MCF 10A (cell line): ENCODE data around the gene QRFPR. TPM values are rescaled to one million over a fixed set of nuclear protein-coding genes. Genes with fewer than 3 reads are reported as not detected.

Experiments used
- BruUV-seq: library from RNA; stranded (reverse); fragments of 400-500 nt; replicated peaks from 2 replicates; lab custom pipeline; 2021; lab: Mats Ljungman, UMichigan
- CTCF ChIA-PET: fragments of 300-600 bp; sonication (Branson Sonifier 250); formaldehyde crosslinking; extraction: SDS; loops from one replicate; lab custom pipeline; 2021; ENCODE audit warnings: antibody characterized with exemption, inconsistent platforms; lab: Yijun Ruan, JAX
- POLR2A ChIA-PET: fragments of 300-600, 350-650 bp; sonication (Branson Sonifier 250); formaldehyde crosslinking; extraction: SDS; loops from one replicate; lab custom pipeline; 2020; ENCODE audit warnings: antibody characterized with exemption, inconsistent platforms; lab: Yijun Ruan, JAX
- DNase-seq: peaks from one replicate; pipeline ENCODE4 v3.0.0-alpha.2; 2018; ENCODE audit not compliant: unreplicated experiment
- H3K27ac Mint-ChIP-seq: one replicate; pipeline ENCODE4 v1.8.0; 2022; ENCODE audit warnings: mild to moderate bottlenecking, low read depth, mixed read lengths; ENCODE audit not compliant: unreplicated experiment
- H3K27me3 Mint-ChIP-seq: one replicate; pipeline ENCODE4 v1.8.0; 2022; ENCODE audit warnings: mixed read lengths; ENCODE audit not compliant: insufficient read depth, unreplicated experiment
- H3K36me3 Mint-ChIP-seq: one replicate; pipeline ENCODE4 v1.8.0; 2022; ENCODE audit warnings: mild to moderate bottlenecking, moderate library complexity, mixed read lengths; ENCODE audit not compliant: insufficient read depth, unreplicated experiment
- H3K4me1 Mint-ChIP-seq: one replicate; pipeline ENCODE4 v1.8.0; 2022; ENCODE audit warnings: mixed read lengths; ENCODE audit not compliant: insufficient read depth, unreplicated experiment
- H3K4me3 Mint-ChIP-seq: one replicate; pipeline ENCODE4 v1.8.0; 2022; ENCODE audit warnings: mild to moderate bottlenecking, moderate library complexity, mixed read lengths; ENCODE audit not compliant: unreplicated experiment
- H3K9me3 Mint-ChIP-seq: one replicate; pipeline ENCODE4 v1.8.0; 2022; ENCODE audit warnings: mixed read lengths; ENCODE audit not compliant: unreplicated experiment
- CTCF ChIP-seq: fragments of 200-600 bp; IDR thresholded peaks from one replicate; pipeline ENCODE4 v1.8.0; 2022; ENCODE audit warnings: antibody characterized with exemption, mild to moderate bottlenecking; ENCODE audit not compliant: unreplicated experiment
- intact Hi-C: fragments of 100-400 bp; cut with micrococcal nuclease; formaldehyde crosslinking; loops from 2 replicates; pipeline ENCODE4 v1.14.1; 2022
- total RNA-seq: library from RNA; stranded (reverse); gene quantifications from 2 replicates; pipeline ENCODE4 v1.2.3, GENCODE V29; 2022

Gene QRFPR
- total RNA-seq, 1 experiment from 2014 or later, result 8.4 TPM

DNA sequence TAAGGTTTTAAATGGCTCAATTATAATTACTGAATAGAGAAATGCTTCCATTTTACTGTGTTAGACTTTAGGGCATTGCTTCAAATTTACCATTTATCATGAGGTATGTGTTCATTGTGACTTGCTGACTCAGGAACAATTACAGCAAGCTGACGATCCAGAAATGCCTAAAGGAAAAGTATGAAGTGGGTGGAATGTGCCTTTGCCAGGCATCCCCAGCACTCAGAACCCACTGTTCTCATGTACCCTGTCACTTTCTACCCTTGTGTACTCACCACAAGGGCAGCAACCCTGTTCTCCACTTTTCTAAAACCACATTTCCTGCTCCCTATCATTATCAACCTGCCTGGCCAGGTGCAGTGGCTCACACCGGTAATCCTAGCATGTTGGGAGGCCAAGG lies 41.5 kb downstream of the QRFPR start:
- Mint-ChIP-seq H3K27ac (no peak overlapping the region), H3K27me3 (no peaks in the 10 kb centered on the region), H3K9me3 (peaks cover 6% of the 10 kb centered on the region), H3K36me3 (peaks cover 10% of the 10 kb centered on the region), H3K4me3 (no peak overlapping the region), H3K4me1 (peaks cover 9% of the 10 kb centered on the region)
- DNase-seq, result no peak
- TF ChIP-seq CTCF, result no peak
- POLR2A ChIA-PET, result interaction anchor here (0.5 to 2.0 kb wide), 2 partner anchors 42 to 932 kb away, joined by 4 to 5 read pairs; partner anchors contain the start of gene QRFPR
- CTCF ChIA-PET, result interaction anchor here (0.7 to 3.6 kb wide), 2 partner anchors 31 to 147 kb away, joined by 3 to 9 read pairs; no protein-coding TSS in a partner anchor
- no TSS peak for BruUV-seq
- intact Hi-C loops, result no loop called here

DNA sequence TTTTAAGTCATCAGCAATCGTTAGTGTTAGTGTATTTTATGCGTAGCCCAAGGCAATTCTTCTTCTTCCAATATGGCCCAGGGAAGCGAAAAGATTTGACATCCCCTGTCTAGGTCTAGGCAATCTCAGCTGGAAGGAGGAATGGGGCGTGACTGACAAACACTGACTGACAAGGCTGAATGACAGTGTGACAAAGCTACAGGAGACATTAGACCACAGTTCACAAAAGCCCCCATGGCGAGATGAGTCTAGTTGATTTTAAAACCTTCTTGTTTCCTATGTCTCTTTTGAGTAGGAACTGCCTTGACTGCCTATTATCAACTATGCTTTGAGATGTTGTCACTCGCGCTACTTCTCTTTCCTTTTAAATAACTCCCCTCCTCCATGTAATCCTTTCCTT lies 42.3 kb downstream of the QRFPR start:
- CTCF ChIA-PET, result interaction anchor here (0.5 to 3.6 kb wide), 5 partner anchors 27 to 146 kb away, joined by 3 to 9 read pairs (median 3); no protein-coding TSS in a partner anchor
- no peak for TF ChIP-seq CTCF
- H3K36me3 Mint-ChIP-seq, result peaks cover 10% of the 10 kb centered on the region
- H3K27ac Mint-ChIP-seq, result no peak overlapping the region
- intact Hi-C loops, result no loop called here
- peaks cover 6% of the 10 kb centered on the region for H3K9me3 Mint-ChIP-seq
- POLR2A ChIA-PET, result interaction anchor here (0.7 to 2.0 kb wide), 2 partner anchors 10 to 42 kb away, joined by 3 to 5 read pairs; partner anchors contain the start of gene QRFPR
- peaks cover 9% of the 10 kb centered on the region for H3K4me1 Mint-ChIP-seq
- no peaks in the 10 kb centered on the region for H3K27me3 Mint-ChIP-seq
- no peak for DNase-seq
- H3K4me3 Mint-ChIP-seq, result no peak overlapping the region
- no TSS peak for BruUV-seq

DNA sequence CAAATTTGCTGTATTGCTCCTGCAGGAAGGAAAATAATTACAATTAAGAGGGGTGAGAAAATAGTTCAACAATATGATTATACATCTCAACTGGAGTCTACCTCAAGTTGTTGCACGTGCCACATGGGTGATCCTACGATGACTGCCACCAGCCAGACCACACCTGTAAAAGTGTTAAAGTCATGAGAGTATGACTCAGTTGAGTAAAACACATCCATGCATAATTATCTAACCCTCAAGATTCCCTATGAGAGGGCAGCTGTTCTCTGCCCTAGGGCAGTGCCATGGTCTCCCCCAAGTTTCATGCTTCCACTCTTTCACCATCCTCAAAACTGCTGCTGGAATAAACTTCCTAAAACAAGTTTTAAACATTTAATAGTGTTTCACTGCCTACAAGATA lies 44.1 kb downstream of the QRFPR start:
- ChIA-PET POLR2A (no interaction called here), CTCF (interaction anchor here (0.5 to 3.6 kb wide), 4 partner anchors 29 to 920 kb away, joined by 3 to 9 read pairs (median 4); no protein-coding TSS in a partner anchor)
- Mint-ChIP-seq H3K36me3 (peaks cover 10% of the 10 kb centered on the region), H3K4me1 (peaks cover 9% of the 10 kb centered on the region), H3K9me3 (peaks cover 6% of the 10 kb centered on the region), H3K27me3 (no peaks in the 10 kb centered on the region), H3K27ac (no peak overlapping the region), H3K4me3 (no peak overlapping the region)
- no peak for DNase-seq
- no TSS peak for BruUV-seq
- no peak for TF ChIP-seq CTCF
- intact Hi-C loops, result no loop called here

DNA sequence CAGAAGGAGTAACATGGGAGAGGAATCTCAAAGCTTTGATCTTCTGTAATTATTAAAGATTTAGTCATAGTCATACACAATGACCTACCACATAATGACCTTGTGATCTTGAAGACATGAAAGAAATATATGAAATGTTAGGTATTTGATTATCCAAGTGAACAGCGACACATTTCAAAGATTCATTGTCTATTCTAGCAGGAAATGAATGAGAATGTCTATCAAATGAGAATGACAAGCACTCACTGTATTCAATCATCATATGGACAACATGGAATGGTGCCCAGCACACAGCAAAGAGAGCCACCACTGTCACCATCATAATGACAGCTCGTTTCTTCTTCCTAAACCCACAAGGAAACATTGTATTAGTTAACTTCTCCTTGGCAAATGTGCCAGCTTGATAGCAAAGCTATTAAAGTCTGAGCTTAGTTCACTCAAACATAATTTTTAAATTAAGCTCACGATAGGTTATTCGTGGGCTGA lies 50.6 kb downstream of the QRFPR start:
- Mint-ChIP-seq H3K4me3 (no peak overlapping the region), H3K4me1 (no peaks in the 10 kb centered on the region), H3K36me3 (peaks cover 15% of the 10 kb centered on the region), H3K27ac (no peak overlapping the region), H3K9me3 (no peaks in the 10 kb centered on the region), H3K27me3 (no peaks in the 10 kb centered on the region)
- no TSS peak for BruUV-seq
- intact Hi-C loops, result no loop called here
- ChIA-PET POLR2A (no interaction called here), CTCF (interaction anchor here (1.0 to 1.1 kb wide), 2 partner anchors 23 to 137 kb away, joined by 3 to 4 read pairs; no protein-coding TSS in a partner anchor)
- no peak for TF ChIP-seq CTCF
- DNase-seq, result no peak
